ENCODE results near the gene MYBPC2.
"Not testable (repeated sequence)": the region's sequence is repeated elsewhere in the genome, so short reads cannot be mapped to it uniquely, and the experiment has no call there.

MYBPC2 gene

GRCh38 chr19:50460161-50460765, 27.6 kb downstream of the MYBPC2 start:
- DNase-seq: no peak

DNA sequence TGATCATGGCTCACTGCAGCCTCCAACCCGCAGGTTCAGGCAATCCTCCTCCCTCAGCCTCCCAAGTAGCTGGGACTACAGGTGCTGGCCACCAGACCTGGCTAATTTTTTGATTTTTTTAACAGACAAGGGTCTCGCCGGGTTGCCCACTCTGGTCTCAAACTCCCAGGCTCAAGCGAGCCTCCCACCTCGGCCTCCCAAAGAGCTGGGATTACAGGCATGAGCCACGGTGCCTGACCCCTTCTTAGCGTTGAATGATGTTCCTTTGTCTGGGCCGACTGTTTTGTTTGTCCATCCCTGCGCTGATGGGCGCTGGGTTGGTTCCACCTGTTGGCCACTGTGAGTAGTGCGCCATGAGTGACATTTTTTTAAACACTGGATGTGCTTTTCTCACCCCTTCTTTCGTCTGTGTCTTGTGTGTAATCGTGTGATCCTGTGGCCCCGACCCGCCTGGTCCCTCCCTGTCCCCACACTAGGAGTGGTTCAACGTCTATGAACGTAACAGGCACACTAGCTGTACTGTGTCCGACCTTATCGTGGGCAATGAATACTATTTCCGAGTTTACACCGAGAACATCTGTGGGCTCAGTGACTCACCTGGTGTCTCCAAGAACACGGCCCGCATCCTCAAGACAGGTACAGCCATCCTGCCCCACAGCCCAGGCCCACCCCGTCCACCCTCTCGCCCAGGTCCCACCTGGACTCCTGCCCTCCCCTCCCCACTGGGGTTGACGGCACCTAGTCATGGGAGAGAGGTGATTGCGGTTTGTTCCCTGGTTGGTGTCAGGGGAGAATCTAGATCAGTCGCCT, 28.6 kb downstream of the MYBPC2 start:
- peak; percentile 33 for DNase-seq

- DNase-seq: no peak
Observed at GRCh38 chr19:50462970-50463369, 30.3 kb downstream of the MYBPC2 start.

DNA sequence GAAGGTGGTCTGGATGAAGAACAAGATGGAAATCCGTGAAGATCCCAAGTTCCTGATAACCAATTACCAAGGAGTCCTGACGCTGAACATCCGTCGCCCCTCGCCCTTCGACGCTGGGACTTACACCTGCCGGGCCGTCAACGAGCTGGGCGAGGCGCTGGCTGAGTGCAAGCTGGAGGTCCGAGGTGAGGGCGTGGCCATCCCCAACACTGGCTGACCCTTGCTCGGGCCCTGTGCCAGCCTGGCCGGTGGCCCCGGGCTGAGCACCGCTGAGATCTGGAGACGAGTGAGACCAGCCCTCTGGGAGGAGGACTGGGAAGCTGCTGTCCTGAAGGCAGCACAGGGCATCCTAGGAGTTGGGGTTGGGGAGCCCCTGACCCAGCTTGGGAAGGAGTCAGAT, 31.7 kb downstream of the MYBPC2 start:
- DNase-seq: no peak

- no peak for DNase-seq
Observed at GRCh38 chr19:50465000-50465399, 32.3 kb downstream of the MYBPC2 start.

DNA sequence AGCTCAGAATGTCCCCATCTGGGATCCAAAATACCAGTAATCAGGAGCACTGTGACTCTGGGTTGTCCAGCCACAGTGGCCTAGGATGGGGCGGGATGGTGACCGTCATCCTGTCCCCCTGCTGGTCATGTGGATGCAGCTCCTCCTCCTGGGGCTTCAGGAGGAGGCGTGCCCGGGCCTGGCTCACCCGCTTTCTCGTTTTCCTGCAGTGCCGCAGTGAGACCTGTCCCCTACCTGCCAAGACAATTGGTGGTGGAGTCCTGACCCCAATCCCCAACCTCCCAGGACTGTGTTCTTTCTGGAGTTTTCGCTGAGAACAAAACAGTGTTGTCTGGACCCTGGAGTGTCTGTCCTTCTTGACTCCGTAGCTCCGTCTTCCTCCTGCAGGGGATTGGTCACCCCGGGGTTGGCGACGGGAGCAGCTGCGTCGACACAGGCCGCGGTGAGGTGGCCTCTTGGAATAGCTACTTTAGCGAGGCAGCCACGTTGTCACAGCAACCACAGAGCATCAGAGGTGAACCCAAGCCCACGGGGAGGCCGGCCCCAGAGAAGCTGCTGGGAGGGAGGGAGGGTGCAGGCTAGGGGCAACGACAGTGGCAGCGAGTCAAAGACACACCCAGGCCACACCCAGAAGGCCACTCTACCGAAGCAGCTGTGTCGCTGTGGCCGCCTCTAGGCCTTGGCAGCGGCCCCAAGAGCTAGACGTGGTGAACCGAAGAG, 33.5 kb downstream of the MYBPC2 start:
- DNase-seq: peak; percentile 77

- no peak for DNase-seq
Observed at GRCh38 chr19:50466706-50467039, 34.0 kb downstream of the MYBPC2 start.

- no peak for DNase-seq
Observed at GRCh38 chr19:50467566-50467965, 34.9 kb downstream of the MYBPC2 start.

GRCh38 chr19:50468818-50469217, 36.1 kb downstream of the MYBPC2 start:
- no peak for DNase-seq

GRCh38 chr19:50473336-50473735, 40.6 kb downstream of the MYBPC2 start:
- DNase-seq: not testable (repeated sequence)

GRCh38 chr19:50475101-50475568, 42.4 kb downstream of the MYBPC2 start:
- DNase-seq: no peak

GRCh38 chr19:50475736-50476223, 43.1 kb downstream of the MYBPC2 start:
- DNase-seq: no peak

DNA sequence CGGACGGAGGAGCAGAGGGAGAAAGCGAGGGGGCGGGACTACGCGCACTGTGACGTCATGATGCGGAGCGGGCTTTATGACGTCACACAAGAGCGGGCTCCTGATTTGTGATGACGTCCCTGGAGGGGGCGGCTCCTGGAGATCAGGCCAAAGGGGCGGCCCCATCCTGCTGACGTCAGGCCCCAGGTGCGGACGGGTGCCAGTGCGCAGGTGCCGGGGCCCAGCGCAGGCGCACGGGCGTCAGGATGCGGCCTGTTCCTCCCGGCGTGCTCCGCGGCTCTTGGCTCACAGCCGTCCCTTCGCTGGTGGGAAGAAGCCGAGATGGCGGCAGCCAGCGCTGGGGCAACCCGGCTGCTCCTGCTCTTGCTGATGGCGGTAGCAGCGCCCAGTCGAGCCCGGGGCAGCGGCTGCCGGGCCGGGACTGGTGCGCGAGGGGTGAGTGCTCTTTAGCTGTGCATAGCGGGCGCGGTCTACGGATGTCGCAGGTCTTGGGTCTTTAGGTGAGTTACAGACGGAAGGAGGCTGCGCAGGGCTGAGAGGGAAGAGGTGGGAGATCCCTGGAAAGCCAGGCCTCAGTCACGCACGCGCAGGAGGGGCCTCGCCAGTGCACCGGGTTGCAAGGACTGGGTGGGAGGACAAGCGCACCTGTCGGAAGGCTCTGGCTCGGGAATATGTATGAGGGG, 43.7 kb downstream of the MYBPC2 start, which contains the start of the genes EMC10 and GARIN5A:
EMC10 (plus strand) TSS at position 284 of the 683 bp plus-strand sequence; CDS start at position 322, 38 bp downstream.
GARIN5A (minus strand) TSS at position 625 of the 683 bp plus-strand sequence; CDS start at position 165, 460 bp downstream.
- DNase-seq: peak; percentile 94

DNA sequence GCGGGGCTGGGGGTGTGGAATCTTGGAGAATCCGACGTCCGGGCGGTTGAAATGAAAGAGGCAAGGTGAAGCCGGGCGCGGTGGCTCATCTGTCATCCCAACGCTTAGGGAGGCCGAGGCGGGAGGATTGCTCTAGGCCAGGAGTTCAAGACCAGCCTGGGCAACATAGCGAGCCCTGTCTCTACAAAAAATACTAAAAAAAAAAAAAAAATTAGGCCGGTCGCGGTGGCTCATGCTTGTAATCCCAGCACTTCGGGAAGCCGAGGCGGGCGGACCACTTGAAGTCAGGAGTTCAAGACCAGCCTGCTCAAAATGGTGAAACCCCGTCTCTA, 44.2 kb downstream of the MYBPC2 start:
- DNase-seq: no peak

DNA sequence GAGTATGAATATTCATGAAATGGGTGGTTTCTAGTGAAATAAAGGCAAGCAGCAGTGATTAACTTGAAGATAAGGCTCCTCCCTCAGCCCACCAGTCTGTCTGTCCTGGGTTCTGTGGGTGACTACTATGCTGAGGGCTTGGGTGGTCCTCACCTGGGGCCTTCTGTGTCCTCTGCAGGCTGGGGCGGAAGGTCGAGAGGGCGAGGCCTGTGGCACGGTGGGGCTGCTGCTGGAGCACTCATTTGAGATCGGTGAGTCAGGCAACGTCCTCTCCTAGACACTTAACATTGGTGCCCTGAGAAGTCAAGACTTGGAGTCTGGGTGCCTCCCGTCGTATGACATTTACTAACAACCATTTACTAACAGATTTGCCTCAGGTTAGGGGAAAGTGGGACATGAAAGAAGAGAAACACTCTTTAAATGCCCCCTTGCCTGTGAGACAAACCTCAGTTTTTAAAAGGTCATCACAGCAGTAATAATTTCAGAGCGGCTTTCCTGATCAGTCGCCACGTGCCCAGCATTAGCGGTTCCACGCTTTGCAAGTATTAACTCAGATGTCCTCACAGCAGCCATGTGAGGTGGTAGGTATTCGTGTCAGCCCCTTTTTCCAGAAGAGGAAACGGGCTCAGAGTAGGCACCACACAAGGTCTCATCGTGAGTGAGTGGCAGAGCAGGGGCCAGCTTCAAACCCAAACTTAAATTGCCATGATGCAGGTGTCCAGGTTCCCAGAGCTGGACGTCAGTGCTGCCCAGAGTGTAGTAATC, 45.2 kb downstream of the MYBPC2 start:
- no peak for DNase-seq

DNA sequence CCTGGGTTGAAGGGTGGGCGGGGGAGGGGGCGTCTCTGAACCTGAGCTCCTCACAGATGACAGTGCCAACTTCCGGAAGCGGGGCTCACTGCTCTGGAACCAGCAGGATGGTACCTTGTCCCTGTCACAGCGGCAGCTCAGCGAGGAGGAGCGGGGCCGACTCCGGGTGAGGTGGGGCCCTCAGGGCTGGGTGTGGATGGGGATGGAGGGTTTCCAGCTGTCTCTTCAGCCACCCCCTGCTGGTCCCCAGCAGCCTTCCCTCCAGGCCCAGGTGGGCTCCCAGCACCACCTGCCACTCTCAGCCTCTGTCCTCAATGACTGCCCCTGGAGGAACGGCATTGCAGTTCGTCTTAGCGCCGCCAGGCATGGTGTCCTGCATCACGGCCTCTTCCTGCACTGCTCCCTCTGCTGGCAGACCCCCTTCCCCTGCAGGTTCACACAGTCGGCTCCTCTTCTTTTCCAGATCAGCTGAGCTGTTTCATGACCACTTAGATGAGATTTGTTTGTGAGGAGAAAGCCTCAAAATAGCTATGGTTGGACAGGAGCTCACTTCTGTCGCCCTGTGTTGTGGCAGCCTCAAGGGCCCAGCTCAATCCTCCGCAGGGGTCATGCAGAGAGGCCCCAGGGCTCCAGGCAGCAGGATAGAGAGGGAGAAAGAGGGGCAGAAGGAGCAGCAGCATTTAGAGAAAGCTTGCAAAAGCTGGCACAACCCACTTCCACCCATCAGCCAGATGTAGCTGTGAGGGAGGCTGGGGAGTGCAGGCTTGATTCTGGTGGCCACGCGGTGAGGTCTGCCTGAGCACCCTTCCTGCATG, 46.4 kb downstream of the MYBPC2 start:
- DNase-seq: no peak

DNA sequence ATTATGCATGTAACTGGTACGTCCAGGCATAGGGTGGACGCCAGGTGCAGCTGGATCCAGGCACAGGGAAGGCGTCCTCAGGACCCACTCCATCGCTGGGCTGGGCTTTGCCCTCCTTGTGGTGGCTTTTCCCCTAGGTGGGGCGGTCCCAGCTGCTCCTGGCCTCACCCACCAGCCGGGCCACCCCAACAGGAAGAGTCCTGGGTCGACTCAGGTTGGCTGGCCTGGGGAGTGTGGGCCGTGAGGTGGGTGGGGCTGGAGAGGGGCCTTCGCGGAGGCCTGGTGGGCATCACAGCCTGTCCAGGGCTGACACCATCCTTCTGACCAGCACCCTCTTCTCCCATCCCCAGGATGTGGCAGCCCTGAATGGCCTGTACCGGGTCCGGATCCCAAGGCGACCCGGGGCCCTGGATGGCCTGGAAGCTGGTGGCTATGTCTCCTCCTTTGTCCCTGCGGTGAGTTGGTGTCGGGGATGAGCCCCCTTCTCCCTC, 47.1 kb downstream of the MYBPC2 start:
- no peak for DNase-seq

DNA sequence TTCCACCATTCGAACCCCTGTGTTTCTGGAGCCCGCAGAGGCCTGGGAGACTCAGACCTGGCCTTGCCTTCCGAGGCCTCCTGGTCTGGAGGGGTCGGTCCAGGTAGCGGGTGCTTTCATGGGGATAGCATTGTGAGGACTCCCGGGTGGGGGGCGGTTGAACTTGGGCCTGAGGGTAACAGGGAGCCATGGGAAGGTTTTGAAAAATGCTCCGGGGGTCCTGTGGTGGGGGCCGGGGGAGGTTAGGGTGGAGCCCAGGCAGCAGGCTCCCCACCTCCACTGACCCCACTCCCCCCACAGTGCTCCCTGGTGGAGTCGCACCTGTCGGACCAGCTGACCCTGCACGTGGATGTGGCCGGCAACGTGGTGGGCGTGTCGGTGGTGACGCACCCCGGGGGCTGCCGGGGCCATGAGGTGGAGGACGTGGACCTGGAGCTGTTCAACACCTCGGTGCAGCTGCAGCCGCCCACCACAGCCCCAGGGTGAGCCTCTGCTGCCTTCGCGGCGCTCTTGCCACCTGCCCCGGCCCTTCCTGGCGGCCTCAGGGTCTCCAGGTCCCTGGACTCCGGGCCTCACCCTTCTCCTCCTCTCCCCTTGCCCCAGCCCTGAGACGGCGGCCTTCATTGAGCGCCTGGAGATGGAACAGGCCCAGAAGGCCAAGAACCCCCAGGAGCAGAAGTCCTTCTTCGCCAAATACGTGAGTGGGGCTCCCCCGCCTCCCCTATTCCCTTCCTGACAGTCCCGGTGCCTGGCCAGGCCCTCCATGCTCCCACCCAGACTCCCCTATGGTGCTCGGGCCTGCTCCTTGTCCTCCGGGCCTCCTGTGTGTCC, 47.8 kb downstream of the MYBPC2 start:
- DNase-seq: no peak

DNA sequence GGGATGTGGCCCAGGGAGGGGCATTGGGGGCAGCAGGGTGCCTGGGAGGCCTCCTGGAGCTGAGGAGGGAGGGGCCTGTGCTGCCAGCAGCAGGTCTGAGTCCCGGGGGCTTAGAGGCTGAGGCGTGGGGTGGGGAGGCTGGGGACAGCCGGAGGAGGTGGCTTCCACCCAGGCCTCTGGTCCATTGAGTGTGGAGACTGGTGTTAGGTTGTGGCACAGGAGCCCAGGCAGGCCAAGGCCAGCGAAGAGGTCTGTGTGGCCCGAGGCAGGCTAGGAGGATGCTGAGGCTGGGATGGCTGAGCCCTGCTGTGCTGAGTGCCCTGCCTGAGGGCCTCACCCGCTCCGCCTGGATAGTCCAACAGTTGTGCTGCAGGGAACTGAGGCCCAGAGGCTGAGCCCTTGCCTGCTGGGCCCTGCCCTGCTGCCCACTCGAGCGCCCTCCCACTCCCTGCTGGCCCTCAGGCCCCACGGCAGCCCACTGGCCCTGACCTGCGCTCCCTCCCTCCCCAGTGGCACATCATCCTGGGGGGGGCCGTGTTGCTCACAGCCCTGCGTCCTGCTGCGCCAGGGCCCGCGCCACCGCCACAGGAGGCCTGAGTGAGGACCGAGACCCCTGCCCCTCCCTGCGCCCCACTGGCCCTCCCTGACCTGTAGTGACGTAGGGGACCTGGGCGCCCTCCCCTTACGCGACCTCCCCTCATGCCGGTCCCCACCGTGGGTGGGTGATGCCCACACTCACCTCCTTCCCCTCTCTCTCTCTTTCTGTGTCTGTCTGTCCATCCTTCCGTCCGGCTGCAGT, 48.9 kb downstream of the MYBPC2 start:
- DNase-seq: no peak
